ENCODE data around the gene ZBTB8OS. TPM values are rescaled to one million over a fixed set of nuclear protein-coding genes. Genes with fewer than 3 reads are reported as not detected.
A peak's percentile ranks its signal among the peaks of the same experiment; 100 is the strongest.

ZBTB8OS gene
- polyA plus RNA-seq (2012; ENCODE audit: insufficient read length, low read depth) = 15.4 TPM

DNA sequence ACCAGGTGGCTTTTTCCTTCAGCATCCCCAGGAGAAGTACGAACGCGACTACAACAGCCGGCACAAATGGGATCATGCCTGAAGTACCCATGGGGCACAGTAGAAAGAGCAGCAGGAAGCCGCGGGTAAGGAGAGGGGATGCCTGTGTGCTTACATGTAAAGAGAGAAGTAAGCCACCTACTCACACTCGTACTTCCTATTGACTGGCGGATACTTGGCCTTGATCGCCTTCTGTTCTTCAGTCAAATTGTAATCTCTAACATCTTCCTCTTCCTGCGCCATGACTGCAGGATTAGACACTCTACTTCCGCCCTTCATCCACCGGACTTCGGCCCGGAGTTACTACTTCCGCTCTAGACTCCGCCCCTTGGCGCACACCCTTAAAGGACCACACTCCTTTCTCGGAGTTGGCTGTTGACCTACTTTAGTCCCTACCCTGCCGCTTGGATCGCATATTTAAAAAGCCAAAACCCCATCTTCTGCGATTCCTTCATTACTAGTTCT is at the start of gene ZBTB8OS:
ZBTB8OS (minus strand) TSS at position 303 of the 504 bp plus-strand sequence; CDS start at position 282, 21 bp downstream.
- no peak for TF ChIP-seq FOXP2 (optimal IDR thresholded peaks at IDR 0.05; ENCODE audit: borderline replicate concordance, extremely low read depth, extremely low read length, insufficient read depth)
- TF ChIP-seq TAF1 (IDR thresholded peaks at IDR 0.05; ENCODE audit: borderline replicate concordance, insufficient read depth, low read length) = peak; percentile 60; the same call in 1 of the 2 replicates
- no peak for TF ChIP-seq SIN3A (IDR thresholded peaks at IDR 0.05; ENCODE audit: borderline replicate concordance, insufficient read depth, low read length)
- TF ChIP-seq, protein P1, sequence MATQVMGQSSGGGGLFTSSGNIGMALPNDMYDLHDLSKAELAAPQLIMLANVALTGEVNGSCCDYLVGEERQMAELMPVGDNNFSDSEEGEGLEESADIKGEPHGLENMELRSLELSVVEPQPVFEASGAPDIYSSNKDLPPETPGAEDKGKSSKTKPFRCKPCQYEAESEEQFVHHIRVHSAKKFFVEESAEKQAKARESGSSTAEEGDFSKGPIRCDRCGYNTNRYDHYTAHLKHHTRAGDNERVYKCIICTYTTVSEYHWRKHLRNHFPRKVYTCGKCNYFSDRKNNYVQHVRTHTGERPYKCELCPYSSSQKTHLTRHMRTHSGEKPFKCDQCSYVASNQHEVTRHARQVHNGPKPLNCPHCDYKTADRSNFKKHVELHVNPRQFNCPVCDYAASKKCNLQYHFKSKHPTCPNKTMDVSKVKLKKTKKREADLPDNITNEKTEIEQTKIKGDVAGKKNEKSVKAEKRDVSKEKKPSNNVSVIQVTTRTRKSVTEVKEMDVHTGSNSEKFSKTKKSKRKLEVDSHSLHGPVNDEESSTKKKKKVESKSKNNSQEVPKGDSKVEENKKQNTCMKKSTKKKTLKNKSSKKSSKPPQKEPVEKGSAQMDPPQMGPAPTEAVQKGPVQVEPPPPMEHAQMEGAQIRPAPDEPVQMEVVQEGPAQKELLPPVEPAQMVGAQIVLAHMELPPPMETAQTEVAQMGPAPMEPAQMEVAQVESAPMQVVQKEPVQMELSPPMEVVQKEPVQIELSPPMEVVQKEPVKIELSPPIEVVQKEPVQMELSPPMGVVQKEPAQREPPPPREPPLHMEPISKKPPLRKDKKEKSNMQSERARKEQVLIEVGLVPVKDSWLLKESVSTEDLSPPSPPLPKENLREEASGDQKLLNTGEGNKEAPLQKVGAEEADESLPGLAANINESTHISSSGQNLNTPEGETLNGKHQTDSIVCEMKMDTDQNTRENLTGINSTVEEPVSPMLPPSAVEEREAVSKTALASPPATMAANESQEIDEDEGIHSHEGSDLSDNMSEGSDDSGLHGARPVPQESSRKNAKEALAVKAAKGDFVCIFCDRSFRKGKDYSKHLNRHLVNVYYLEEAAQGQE (IDR thresholded peaks at IDR 0.05; ENCODE audit: insufficient read depth in 1 of 2, low read depth in 2 of 2, low read length in 2 of 2) = no peak
- TF ChIP-seq POLR2AphosphoS5 (IDR thresholded peaks at IDR 0.05; ENCODE audit: low read depth, low read length) = peak; percentile 51; the same call in 1 of the 2 replicates

DNA sequence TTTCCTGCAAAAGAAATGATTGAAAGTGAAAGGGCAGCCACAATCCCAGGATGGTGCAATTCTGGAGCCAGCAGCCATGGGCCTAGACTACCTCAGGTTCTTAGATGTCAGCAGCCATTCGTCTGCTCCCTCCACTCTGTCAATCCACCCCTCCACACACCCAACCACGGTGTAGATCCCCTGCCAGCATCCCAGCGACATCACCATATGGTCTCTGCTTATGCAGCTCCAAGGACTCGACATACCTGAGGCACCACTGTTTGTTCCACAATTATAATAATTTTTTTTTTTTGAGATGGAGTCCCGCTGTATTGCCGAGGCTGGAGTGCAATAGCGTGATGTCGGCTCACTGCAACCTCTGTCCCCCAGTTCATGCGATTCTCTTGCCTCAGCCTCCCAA is 45.7 kb upstream of the ZBTB8OS start:
- TF ChIP-seq POLR2AphosphoS5 (IDR thresholded peaks at IDR 0.05; ENCODE audit: low read depth, low read length) = no peak
- TF ChIP-seq, protein P1 (IDR thresholded peaks at IDR 0.05; ENCODE audit: insufficient read depth in 1 of 2, low read depth in 2 of 2, low read length in 2 of 2) = no peak
- no peak for TF ChIP-seq TAF1 (IDR thresholded peaks at IDR 0.05; ENCODE audit: borderline replicate concordance, insufficient read depth, low read length)
- no peak for TF ChIP-seq SIN3A (IDR thresholded peaks at IDR 0.05; ENCODE audit: borderline replicate concordance, insufficient read depth, low read length)
- no peak for TF ChIP-seq FOXP2 (optimal IDR thresholded peaks at IDR 0.05; ENCODE audit: borderline replicate concordance, extremely low read depth, extremely low read length, insufficient read depth)

DNA sequence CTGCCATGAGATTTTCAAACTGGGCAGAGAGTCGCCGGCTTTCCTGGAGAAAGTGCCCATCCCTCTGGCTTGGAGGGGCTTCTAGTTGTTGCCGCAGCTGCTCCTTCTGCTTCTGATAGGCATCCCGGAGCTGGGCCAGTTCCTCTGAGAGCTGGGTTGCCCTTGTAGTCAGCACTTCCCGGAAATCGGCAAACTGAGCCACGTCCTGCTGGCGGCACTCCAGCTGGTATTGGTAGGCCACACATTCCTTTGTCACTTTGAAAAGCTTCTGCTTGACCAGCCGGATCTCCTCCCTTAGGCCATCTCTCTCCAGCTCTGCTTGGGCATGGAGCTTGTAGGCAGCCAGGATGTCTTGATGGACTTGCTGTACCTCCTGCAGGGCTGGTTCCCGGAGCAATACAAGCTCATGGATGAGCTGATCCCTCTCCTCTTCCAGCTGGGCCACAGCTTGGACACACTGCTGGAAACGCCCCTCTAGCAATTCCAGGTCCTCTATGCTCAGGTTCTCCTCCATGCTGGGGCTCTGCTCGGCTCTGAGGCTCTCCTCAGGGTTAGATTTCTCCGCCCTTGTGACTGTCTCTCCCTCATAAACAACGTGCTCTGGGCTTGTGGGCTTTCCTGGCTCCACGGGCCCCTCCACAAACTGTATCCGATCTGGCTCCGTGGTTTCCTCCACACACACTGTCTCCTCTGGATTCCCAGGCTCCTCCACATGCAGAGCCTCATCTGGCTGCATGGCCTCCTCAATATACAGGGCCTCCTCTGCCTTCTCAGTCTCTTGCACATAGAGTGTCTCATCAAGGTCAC is 45.0 kb upstream of the ZBTB8OS start:
- no peak for TF ChIP-seq POLR2AphosphoS5 (IDR thresholded peaks at IDR 0.05; ENCODE audit: low read depth, low read length)
- TF ChIP-seq FOXP2 (optimal IDR thresholded peaks at IDR 0.05; ENCODE audit: borderline replicate concordance, extremely low read depth, extremely low read length, insufficient read depth) = peak; percentile 53

DNA sequence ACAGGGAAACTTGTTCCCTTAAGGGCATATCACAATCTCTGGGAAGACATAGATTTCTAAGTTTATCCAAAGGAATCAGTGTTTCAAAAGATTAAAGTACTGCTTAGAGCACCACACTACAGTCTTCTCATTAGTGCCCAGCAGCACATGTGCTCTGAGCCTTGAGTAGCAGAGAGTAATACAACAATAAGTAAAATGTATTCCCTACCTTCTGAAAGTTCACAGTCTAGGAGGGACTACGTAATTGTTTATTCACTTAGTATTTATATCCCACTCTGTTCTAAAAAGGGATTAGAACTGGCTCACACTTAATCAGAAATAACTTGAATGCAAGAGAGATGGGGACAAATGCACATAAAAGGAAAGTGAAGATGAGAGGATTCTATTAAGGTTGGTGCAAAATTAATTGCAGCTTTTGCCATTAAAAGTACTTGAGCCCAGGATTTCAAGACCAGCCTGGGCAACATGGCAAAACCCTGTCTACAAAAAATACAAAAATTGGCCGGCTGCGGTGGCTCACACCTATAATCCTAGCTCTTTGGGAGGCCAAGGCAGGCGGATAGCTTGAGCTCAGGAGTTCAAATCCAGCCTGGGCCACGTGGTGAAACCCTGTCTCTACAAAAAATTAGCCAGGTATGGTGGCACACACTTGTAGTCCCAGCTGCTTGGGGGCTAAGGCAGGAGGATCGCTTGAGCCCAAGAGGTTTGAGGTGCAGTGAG is 43.3 kb upstream of the ZBTB8OS start:
- TF ChIP-seq FOXP2 (optimal IDR thresholded peaks at IDR 0.05; ENCODE audit: borderline replicate concordance, extremely low read depth, extremely low read length, insufficient read depth) (no peak), SIN3A (IDR thresholded peaks at IDR 0.05; ENCODE audit: borderline replicate concordance, insufficient read depth, low read length) (no peak), TAF1 (IDR thresholded peaks at IDR 0.05; ENCODE audit: borderline replicate concordance, insufficient read depth, low read length) (no peak), POLR2AphosphoS5 (IDR thresholded peaks at IDR 0.05; ENCODE audit: low read depth, low read length) (no peak)
- TF ChIP-seq, protein P1 (IDR thresholded peaks at IDR 0.05; ENCODE audit: insufficient read depth in 1 of 2, low read depth in 2 of 2, low read length in 2 of 2) = no peak

DNA sequence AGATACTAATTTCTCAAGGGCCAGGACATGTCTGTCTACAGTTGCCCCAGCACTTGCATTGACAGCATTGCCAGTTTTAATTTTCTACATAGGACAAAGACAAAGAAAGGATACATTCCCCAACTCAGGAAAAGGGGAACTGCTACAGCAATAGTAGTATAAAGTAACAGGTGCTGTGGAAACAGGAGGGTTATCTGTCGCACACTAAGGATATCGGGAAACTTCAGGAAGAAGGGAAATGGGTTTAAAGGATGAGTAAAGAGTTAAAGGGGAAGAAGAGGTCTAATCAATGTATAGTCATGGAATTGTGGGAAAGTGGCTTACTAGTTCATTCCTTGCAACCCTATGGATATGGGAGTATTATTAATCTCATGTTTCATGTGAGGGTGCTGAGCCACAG is 36.0 kb upstream of the ZBTB8OS start:
- TF ChIP-seq TAF1 (IDR thresholded peaks at IDR 0.05; ENCODE audit: borderline replicate concordance, insufficient read depth, low read length) (no peak), SIN3A (IDR thresholded peaks at IDR 0.05; ENCODE audit: borderline replicate concordance, insufficient read depth, low read length) (no peak), FOXP2 (optimal IDR thresholded peaks at IDR 0.05; ENCODE audit: borderline replicate concordance, extremely low read depth, extremely low read length, insufficient read depth) (no peak), POLR2AphosphoS5 (IDR thresholded peaks at IDR 0.05; ENCODE audit: low read depth, low read length) (no peak)
- TF ChIP-seq, protein P1 (IDR thresholded peaks at IDR 0.05; ENCODE audit: insufficient read depth in 1 of 2, low read depth in 2 of 2, low read length in 2 of 2) = no peak
